Activated CD4-positive, alpha-beta T cell treated with anti-CD3 and anti-CD28 coated beads for 4 hours (primary cell): ENCODE results near the gene ZFAND6.
"Not testable (repeated sequence)": the region's sequence is repeated elsewhere in the genome, so short reads cannot be mapped to it uniquely, and the experiment has no call there.

Experiments
- DNase-seq, 2 donors: peaks; one replicate each; pipeline ENCODE4 v3.0.0-alpha.2; 2020

Gene ZFAND6

DNA sequence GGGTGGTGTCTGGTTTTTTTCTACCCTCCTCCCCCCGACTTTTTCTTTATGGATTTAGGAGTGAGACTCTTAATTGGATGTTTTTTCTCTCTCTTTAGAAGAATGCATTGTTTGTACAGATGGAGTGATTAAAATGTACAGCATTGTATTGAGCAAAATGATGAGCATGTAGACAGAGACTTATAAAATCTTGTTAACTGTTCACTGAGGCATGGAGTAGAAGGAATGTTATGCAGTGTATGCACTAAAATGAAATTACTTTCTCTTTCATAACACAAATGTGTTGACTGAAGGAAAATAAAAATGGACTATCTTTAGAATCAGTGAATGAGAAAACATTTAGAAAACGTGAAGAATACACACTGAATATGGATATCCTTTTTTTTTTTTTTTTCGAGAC, 39.8 kb downstream of the ZFAND6 start:
- no peak for DNase-seq

DNA sequence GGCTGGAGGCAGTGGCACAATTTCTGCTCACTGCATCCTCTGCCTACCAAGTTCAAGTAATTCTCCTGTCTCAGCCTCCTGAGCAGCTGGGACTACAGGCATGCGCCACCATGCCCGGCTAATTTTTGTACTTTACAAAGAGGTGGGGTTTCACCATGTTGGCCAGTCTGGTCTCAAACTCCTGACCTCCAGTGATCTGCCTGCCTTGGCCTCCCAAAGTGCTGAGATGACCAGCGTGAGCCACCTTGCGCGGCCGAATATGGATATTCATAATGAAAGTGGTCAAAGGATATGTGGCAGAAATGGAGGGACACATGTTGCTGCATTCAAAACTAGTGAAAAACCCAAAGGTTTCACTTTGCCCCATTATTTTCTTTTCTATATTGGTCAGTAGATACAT, 40.2 kb downstream of the ZFAND6 start:
- not testable (repeated sequence) for DNase-seq

DNA sequence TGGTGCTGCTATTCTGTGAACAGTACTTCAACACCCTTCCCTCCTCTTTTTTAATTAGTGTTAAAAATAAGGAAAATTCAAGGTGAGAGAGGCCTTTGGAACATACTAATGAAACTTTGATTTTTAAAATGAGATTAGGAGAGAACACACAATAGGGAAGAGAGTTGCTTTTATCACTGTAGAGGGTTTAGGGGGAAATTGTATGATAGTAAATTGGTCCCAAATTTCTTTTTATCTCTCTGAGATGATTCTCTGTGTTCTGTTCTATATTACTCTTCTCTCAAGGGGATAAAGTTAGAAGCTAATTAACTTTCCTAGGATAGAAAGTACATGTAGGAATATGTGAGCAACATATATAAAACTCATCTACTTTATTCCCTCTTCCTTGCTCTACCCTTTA, 40.8 kb downstream of the ZFAND6 start:
- DNase-seq = no peak

DNA sequence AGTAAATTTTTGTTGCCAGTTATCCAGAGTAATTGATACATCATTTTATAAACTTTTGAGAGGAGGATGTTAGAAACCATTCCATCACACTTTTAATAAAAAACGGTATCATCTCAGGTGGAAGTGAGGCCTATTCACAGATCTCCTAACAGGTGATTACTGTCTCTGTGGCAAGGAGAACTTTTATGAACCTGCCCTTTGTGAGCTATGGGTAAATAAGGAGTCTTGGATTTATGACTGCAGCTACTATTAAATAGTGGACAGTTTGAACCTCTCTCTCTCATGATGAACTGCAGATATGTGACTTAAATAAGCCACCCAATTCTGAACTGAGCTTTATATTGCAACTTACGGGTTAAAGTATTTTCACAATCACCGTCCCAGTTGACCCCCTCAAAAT, 45.7 kb downstream of the ZFAND6 start:
- no peak for DNase-seq

DNA sequence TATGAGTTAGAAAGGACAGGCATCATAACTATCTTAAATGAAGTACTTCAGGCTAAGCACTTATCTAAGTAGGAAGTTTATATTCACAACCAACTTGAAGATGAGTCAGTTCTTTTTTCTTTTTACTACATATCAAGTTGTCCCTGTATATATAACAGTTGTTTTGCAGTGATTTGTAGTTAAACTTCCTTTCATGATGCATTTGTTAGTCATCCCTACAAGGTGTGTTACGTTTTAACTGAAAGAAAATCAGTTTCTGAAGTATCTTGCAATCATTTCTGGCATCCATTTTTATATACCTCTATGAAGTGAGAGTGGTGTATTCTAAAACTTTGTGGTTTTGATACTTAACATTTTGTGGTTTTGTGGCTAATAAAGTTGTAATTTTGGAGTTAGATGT, 46.1 kb downstream of the ZFAND6 start:
- no peak for DNase-seq

DNA sequence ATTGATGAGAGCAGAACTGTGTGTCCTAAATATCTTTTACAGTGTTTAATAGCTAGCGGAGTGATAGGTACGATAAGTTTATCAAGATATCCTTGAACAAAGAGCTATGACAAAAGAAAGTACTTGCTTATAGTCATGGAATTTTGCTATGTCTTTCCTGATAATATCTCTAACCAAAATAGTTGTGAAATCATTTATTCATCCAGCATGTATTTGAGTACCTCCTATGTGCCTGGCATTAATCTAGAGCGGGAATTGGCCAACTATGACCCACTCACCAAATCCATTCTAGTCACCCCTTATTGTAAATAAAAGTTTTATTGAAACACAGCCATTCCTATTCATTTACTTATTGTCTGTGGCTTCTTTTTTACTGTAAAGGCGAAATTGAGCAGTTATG, 46.6 kb downstream of the ZFAND6 start:
- DNase-seq = no peak

DNA sequence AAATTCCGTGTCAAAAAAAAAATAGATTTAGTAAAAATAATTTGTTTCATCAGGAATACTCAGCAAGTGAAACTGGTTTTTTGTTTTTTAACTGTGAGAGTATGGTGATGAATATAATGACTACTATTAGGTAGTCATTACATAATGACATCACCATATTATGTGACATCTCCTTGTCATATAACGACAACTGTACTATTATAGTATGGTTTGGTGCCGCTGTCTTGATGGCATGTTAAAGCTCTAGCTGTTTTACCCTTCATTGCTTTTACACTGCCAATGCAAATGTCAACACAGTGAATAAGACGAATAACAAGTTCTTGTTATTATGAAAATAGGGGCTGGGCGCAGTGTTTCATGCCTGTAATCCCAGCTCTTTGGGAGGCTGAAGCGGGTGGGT, 47.7 kb downstream of the ZFAND6 start:
- DNase-seq = no peak

DNA sequence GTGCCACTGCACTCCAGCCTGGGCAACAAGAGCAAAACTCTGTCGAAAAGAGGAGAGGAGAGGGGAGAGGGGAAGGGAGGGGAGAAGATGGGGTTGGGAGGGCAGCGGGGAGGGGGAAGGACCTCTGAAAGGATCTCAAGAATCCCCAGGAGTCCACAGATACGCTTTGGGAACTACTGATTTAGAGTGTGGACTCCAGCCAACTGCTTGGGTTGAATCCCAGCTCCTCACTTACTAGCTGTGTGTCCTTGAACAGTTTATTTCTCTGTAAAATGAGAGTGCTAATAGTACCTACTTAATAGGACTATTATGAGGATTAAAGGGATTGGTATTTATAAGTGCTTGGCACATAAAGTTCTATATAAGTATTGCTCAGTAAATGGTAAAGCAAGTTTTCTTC, 48.3 kb downstream of the ZFAND6 start:
- DNase-seq = no peak

DNA sequence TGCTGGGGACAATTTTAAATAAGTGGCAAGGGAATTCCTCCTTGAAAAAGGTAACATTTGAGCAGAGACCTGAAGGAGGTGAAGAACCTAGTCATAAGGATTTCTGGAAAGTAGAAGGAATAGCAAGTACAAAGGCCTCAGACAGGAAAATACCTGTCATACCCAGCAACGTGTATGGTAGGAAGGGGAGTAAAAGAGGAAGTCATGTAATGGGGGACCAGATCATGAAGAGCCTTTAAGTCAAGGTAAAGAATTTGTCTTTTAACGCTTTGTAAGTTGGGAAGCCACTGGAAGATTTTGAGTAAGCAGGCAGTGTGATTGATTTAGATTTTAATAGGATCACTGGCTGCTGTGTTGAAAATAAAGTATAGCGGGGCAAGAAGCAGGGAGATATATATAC, 49.9 kb downstream of the ZFAND6 start:
- no peak for DNase-seq

DNA sequence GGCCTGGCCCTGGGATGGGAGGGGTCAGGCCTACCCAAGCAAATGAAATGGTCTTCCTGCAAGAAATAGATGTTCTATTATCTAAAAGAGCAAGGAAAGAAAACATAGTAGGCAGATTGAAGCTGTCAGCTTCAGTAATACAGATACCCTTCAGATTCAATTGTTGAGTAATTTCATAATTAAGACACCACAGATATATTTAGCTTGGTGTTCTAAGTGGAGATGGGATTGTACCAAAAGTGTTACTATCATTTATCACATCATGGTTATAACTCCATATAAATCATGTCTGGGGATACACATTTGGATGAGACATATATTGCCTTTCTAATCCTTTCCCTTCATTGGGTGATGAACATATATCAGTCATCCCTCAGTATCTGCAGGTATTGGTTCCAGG, 51.4 kb downstream of the ZFAND6 start:
- DNase-seq = no peak

DNA sequence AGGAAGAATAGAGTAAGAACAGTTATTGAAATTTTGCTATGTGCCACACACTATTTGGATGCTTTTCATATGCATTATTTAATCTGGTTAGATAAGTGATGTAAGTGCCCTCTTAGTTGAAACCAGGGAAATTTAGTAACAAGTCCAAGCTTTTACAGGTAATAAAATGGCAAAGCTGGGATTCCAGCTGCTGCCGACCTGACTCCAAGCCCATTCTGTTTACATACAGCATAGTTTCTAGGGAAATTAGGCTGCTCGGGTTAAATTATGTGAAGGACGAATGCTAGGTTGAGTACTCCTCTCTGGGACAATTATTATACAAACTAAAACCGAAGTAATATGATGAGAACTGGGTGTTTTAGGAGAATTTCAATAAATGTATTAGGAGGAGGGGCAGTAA, 54.6 kb downstream of the ZFAND6 start:
- no peak for DNase-seq

DNA sequence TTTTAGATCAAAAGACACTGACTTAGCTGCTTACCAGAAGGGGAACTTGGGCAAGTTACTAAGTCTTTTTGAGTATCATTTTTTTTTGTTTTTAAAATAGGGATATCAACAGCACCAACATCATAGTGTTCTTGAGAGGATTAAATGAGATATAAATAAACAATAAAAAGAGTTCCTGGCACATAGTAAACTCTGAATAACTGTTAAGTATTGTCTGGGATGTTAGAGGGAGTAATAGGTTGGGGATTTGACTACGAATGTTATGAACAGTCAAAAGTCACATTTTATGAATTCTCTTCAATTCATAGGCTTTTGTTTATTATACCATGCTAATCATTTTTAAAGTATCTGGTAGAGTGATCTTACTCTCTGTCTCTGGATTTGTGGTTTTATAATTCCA, 55.5 kb downstream of the ZFAND6 start:
- DNase-seq = no peak

DNA sequence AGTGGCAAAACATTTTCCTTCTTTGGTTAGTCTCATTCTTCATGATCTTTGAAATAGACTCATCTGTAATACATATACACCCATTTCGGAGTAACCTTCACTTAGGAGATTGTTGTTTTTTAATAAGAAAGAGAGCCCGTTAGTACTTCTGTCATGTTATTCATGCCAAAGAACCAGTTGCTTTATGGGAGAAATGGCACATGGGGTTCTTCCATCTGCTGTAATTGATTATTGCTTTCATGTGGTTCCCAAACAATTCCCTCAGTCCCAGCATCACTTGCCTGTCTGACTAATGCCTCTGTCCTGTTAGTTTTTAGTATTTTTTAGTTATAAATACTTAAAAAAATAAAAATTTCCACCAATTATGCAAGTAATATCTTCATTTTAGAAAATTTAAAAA, 59.5 kb downstream of the ZFAND6 start:
- no peak for DNase-seq

DNA sequence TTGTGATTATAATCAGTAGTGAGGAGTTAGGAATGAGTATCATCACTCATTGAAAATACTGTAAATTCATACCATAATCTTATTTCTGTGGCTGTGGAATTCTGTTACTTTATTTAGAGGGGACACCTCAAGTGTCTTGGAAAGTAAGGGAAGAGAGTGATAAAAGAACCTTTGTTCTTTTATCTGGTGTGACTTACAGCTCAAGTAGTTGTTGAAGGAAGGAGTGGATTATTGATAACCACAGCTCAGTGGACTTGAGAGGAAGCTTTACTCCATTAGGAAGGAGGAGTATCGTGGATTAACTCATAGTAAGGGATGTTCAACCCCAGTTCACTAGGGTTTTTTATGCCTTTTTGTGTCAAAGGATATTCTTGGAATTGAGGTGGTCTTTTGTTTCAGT, 61.2 kb downstream of the ZFAND6 start:
- no peak for DNase-seq

DNA sequence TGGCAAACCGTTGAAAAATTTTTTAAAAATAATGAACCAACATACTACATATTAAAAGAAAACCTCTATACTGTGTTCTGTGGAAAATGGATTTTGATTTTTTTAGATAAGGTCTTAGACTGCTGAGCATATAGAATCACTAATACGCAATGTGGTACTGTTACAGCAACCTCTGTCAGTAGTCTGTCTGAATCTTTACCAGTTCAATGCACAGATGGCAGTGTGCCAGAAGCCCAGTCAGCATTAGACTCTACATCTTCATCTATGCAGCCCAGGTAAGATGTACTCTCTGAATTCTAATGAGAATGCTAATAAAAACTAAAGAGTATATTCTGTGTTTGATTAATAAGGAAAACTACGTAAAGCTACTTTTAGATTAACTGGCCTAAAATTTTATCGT, 62.1 kb downstream of the ZFAND6 start:
- no peak for DNase-seq

DNA sequence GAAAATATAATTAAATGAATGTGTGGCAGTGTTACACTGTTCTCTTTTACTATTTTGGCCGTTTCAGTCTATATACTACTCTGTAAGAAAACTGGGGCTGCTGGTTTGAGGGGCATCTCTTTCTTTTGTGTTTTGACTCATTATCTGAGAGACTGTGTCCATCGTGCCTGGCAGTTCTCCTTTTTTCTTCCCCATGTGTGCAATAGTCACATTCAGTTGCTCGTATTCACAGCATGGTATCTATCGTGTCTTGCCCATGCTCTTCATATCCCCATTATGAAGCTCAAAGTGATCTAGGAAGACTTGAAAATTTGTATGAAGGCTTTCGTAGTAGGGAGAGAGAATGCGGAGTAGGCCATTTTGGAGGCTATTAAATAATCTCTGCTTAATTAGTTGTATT, 63.6 kb downstream of the ZFAND6 start:
- no peak for DNase-seq

DNA sequence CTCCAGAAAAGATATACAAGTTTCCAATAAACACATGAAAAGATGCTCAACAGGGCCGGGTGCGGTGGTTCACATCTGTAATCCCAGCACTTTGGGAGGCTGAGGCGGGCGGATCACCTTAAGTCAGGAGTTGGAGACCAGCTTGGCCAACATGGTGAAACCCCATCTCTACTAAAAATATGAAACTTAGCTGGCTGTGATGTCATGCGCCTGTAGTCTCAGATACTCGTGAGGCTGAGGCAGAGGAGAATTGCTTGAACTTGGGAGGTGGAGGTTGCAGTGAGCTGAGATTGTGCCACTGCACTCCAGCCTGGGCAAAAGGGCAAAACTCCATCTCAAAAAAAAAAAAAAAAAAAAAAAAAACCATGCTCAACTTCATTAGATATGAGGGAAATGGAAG, 67.8 kb downstream of the ZFAND6 start:
- DNase-seq = not testable (repeated sequence)

DNA sequence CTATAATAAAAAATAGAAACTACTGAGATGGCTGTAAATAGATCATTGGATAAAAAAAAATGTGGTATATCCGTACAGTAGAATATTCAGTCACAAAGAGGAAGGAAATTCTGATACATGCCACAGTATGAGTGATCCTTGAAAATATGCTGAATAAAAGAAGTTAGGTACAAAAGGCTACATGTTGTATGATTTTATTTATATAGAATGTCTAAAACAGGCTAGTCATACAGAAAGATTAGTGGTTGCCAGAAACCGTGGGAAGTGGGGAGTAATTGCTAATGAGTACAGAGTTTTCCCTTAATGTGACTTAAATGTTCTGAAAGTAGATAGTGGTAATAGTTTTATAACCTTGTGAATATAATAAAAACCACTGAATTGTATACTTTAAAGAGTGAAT, 68.4 kb downstream of the ZFAND6 start:
- no peak for DNase-seq

DNA sequence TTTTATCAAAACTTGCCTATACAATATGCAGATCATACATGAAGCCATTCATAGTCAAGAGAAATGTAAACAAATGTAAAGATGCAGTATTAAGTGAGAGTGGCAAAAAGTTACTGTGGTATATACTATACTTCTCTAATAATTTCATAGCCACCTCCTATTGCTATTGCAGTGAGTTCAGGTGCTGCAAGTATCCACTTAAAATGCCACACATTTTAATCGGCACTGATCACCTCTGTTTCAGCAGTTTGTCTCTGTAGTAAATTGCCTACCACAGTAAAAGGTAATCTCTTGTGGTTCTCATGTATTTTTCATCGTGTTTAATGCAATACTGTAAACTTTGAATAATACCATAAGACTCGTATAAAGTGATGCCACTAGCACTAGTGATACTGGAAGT, 72.9 kb downstream of the ZFAND6 start:
- DNase-seq = no peak

DNA sequence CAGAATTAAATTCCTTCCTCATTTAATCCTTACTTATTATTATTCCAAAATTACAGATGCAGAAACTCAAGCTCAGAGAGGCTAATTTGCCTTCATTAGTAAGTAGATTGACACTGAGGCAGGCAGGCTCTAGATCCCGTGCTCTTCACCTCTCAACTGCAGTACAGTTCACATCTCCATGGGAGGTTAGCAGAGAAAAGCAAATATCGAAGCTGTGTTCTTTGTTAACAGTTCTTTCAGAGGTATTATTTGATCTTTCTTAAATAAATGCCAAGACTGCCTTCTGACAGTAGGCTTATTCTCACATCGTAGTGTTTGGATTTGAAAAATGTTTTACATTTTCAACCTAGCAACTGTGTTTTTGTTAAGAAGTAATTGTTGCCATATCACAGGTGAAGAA, 77.4 kb downstream of the ZFAND6 start:
- no peak for DNase-seq

DNA sequence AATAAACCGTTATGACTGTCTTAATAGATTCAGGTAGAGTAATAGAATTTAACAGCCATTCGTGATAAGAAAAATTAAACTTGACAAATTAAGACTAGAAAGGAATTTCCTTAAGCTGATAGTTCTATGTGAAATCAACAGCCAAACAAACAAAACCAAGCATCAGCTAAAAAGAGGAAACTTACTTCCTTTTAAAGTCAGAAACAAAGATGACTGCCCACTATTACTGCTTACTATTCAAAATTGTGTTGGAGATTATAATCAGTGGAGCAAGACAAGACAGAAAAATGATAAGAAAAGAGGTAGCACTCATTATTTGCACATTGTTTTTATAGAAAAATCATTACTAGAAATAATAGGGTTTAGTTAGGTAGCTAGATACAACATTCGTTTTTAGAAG, 79.5 kb downstream of the ZFAND6 start:
- DNase-seq = no peak

DNA sequence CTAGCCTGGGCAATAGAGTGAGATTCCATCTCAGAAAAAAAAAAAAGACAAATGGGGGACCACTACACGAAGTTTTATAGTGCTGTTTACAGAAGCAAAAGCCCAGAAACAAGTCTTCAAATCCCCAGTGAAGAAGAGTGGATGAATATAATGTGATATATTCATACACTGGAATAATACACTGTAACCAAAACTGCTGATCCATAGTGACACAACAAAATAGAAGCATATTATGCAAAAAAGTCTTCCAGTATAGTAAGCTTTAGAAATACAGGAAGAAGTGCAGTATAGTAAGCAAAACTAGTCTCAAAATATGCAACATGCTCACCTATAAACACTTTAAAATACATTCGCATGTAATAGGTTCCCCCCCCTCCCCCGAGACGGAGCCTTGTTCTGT, 81.4 kb downstream of the ZFAND6 start:
- DNase-seq = no peak

DNA sequence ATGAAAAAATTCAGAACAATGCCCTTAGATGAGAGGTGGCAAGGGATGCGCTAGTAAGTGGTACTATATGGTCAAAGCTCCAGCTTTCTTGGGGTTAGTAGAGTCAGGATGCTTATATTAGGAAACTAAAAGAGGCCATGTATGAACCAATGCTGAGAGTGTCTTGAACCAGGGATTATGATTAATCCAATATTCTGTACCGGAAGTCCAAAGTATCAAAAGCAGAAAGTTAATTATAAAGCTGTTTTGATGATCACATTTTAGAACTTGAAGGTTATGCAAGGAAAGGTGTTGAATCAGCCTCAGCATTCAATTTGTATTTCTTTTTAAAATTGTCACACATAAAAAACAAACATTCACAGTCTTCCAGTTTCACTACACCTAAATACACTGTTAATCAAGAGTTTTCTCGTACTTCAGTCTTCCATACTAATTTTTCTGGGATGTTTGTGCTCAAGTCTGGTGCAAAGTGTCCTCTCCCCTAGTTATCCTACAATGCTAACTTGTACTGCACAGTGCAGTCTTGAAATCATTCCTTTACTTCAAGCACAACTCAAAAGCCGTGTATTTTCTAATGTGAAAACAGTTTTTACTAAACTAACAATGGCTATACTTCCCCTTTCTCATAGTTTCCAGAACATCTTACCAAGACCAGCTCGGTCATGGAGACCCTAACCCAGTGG, 82.6 kb downstream of the ZFAND6 start:
- DNase-seq = no peak

DNA sequence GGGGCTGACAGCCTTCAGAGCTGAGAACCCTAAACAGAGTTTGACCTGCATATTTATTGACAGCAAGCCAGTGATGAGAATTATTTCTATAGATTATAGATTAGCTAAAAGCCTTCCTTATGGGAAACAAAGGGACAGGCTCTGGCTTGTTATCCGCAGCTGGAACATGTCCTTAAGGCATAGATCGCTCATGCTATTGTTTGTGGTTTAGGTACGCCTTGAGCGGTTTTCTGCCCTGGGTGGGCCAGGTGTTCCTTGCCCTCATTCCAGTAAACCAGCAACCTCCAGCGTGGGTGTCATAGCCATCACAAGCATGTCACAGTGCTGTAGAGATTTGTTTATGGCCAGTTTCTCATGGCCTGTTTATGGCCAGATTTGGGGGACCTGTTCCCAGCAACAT, 83.2 kb downstream of the ZFAND6 start:
- no peak for DNase-seq

DNA sequence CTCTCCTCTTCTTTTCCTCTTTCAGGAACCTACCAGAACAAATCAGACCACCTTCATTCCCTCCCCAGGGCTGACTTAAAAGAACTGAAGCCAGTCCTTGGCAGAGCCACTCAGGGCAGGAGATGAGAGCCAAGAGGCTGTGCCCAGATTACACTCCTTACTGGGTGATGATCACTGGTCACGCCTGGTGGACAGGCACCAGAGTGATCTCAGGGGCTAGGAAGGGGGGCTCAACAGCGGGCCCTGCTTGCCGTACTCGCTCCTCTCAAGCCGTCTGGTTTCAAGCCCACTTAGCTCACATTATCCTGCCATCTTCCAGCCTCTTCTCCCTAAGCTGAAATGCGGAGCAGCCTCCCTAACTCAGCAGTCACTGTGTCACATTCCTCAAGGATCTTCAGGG, 91.7 kb downstream of the ZFAND6 start:
- DNase-seq = no peak

DNA sequence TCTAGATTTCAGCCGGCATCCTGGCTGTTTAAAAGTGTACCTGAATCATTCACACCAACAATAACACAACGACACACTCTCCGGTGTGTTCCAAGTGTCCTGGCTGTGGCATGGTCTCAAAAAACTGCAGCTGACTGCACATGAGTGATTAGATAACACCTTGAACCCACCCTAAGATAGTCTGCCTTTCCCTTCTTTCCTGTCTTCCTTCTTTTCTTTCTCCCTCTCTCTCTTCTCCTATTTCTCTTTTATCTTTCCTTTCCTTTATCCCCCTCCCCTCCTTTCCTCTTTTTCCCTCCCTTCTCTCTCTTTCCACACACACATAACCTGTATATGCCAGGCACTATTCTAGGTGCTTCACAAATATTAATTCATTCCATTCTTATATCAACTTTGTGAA, 92.1 kb downstream of the ZFAND6 start:
- no peak for DNase-seq
